HFF-Myc (cell line): ENCODE data around the gene PTGES3.

Source experiments
- DNase-seq: peaks from one replicate; pipeline ENCODE4 v3.0.0-alpha.2; 2011; ENCODE audit warnings: low read depth; ENCODE audit errors: extremely low read depth
- H3K4me3 ChIP-seq: replicated peaks from 2 replicates; pipeline ENCODE4 v1.5.1; 2011; ENCODE audit warnings: low read depth, mild to moderate bottlenecking, control low read depth, low read length
- CTCF ChIP-seq: IDR thresholded peaks from 2 replicates; pipeline ENCODE4 v1.5.1; 2012; ENCODE audit warnings: mild to moderate bottlenecking, low read depth, low read length, control low read depth; ENCODE audit errors: missing control alignments

The PTGES3 gene

DNA sequence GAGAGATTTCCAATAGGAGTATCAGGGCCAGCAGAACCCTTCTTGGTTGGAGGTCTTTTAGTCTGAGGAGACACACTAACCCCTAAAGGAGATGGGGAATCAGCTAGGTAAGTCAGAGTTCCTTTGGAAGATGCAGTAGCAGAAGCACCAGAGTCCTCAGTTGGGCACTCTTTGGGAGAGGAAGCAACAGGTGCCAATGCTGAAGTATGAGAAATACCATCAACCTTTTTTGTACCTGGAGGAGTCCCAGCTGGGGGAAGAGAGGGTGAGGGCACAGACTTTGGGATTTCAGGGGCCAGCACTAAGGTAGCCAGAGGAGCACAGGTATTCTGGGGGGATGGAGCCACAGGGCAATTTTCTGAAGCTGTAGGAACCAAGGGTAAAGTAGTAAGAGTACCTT lies 31.0 kb upstream of the PTGES3 start:
- no peak for TF ChIP-seq CTCF
- no peak for DNase-seq

GRCh38 chr12:56718636-56719035 lies 30.6 kb upstream of the PTGES3 start:
- DNase-seq = no peak
- H3K4me3 ChIP-seq = no peak overlapping the region

More for the DNA sequence above, 31.0 kb upstream of the PTGES3 start:
- H3K4me3 ChIP-seq = no peak overlapping the region

GRCh38 chr12:56718149-56718548 lies 30.1 kb upstream of the PTGES3 start:
- H3K4me3 ChIP-seq = no peak overlapping the region
- no peak for DNase-seq
- TF ChIP-seq CTCF = no peak

More at GRCh38 chr12:56718636-56719035, 30.6 kb upstream of the PTGES3 start:
- no peak for TF ChIP-seq CTCF

DNA sequence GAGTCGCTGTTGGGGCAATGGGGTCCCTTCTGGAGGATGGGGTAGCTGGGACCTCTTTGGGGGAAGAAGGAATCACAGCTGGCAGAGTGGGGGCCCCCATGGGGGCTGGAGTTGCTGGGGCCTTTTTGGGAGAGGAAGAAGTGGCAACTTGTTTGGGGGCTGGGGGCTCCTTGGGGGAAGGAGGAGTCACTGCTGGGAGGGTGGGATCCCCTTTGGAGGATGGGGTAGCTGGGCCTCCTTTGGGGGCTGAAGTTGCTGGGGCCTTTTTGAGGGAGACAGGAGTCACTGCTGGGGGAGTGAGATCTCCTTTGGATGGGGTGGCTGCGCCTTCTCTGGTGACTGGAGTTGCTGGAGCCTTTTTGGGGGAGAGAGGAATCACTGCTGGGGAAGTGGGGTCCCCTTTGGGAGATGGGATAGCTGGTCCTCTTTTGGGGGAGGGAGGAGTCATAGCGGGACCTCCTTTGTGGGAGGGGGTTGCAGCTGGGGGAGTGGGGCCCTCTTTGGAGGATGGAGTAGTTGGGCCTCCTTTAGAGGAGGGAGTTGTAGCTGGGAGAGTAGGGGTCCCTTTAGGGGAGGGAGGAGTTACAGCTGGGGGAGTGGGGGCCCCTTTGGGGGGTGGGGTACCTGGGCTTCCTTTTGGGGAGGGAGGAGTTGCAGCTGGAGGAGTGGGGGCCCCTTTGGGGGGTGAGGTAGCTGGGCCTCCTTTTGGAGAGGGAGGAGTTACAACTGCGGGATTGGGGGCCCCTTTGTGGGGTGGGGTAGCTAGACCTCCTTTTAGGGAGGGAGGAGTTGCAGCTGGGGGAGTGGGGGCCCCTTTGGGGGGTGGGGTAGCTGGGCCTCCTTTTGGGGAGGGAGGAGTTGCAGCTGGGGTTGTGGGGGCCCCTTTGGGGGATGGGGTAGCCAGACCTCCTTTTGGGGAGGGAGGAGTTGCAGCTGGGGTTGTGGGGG lies 29.1 kb upstream of the PTGES3 start:
- H3K4me3 ChIP-seq = no peak overlapping the region
- TF ChIP-seq CTCF = no peak

DNA sequence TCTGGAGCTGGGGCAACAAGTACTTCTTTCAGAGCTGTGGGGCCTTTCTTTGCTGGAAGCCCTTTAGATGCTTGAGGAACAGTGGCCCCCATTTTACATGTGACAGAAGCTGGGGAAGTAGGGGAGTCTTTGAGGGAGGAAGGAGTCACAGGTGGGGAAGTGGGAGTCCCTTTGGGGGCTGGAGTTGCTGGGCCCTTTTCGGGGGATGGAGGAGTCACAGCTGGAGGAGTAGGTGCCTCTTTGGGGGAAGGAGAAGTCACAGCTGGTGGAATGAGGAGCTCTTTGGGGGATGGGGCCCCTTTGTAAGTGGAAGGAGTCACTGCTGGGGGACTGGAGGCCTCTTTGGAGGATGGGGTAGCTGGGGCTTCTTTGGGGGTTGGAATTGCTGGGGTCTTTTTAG lies 28.4 kb upstream of the PTGES3 start:
- no peak overlapping the region for H3K4me3 ChIP-seq
- no peak for TF ChIP-seq CTCF
- DNase-seq = no peak

More for the DNA sequence above, 29.1 kb upstream of the PTGES3 start:
- DNase-seq = no peak

GRCh38 chr12:56715798-56716197 lies 27.7 kb upstream of the PTGES3 start:
- no peak for TF ChIP-seq CTCF
- no peak for DNase-seq
- H3K4me3 ChIP-seq = no peak overlapping the region
